Endodermal cell (in vitro differentiated cells): ENCODE results near the gene PDE4D. TPM values are rescaled to one million over a fixed set of nuclear protein-coding genes. Genes with fewer than 3 reads are reported as not detected.
A peak's percentile ranks its signal among the peaks of the same experiment; 100 is the strongest.

Source experiments
- DNase-seq: peaks from one replicate; pipeline ENCODE4 v3.0.0-alpha.2; 2017
- H3K27ac ChIP-seq: 2 replicates; pipeline ENCODE4 v1.5.1; 2013; ENCODE audit warnings: mild to moderate bottlenecking, low read depth, low read length, moderate library complexity
- H3K27me3 ChIP-seq: 2 replicates; pipeline ENCODE4 v1.6.1; 2013; ENCODE audit warnings: mild to moderate bottlenecking, low read length, moderate library complexity; ENCODE audit not compliant: insufficient read depth, control insufficient read depth, poor library complexity, severe bottlenecking
- H3K36me3 ChIP-seq: 2 replicates; pipeline ENCODE4 v1.7.0; 2013; ENCODE audit warnings: mild to moderate bottlenecking, low read length, moderate library complexity; ENCODE audit not compliant: control insufficient read depth, insufficient read depth
- H3K4me1 ChIP-seq: one replicate; pipeline ENCODE4 v1.7.0; 2013; ENCODE audit warnings: low read length; ENCODE audit not compliant: control insufficient read depth, insufficient read depth
- H3K4me3 ChIP-seq: 2 replicates; pipeline ENCODE4 v1.5.1; 2013; ENCODE audit warnings: mild to moderate bottlenecking, low read length, moderate library complexity
- H3K9ac ChIP-seq: 2 replicates; pipeline ENCODE4 v1.6.1; 2013; ENCODE audit warnings: mild to moderate bottlenecking, low read length, moderate library complexity; ENCODE audit not compliant: poor library complexity, severe bottlenecking; ENCODE audit errors: extremely low read depth
- H3K9me3 ChIP-seq: 2 replicates; pipeline ENCODE4 v1.6.1; 2013; ENCODE audit warnings: mild to moderate bottlenecking, low read length, moderate library complexity; ENCODE audit not compliant: control insufficient read depth
- H3K27ac Mint-ChIP-seq: 2 replicates; pipeline ENCODE4 v1.8.0; 2020; ENCODE audit warnings: mixed read lengths
- H3K27me3 Mint-ChIP-seq: 2 replicates; pipeline ENCODE4 v1.8.0; 2021; ENCODE audit warnings: mild to moderate bottlenecking, mixed read lengths; ENCODE audit not compliant: insufficient read depth
- H3K36me3 Mint-ChIP-seq: 2 replicates; pipeline ENCODE4 v1.8.0; 2020; ENCODE audit warnings: low read depth, mixed read lengths
- H3K4me1 Mint-ChIP-seq: 2 replicates; pipeline ENCODE4 v1.8.0; 2020; ENCODE audit warnings: mixed read lengths
- H3K4me3 Mint-ChIP-seq: 2 replicates; pipeline ENCODE4 v1.8.0; 2020; ENCODE audit warnings: mild to moderate bottlenecking, moderate library complexity, mixed read lengths
- H3K9me3 Mint-ChIP-seq: 2 replicates; pipeline ENCODE4 v1.8.0; 2020; ENCODE audit warnings: mild to moderate bottlenecking, mixed read lengths
- WGBS, 2 experiments: methylation state at CpG; one replicate each; pipeline versions ENCODE4 v1.1.5 to v1.1.7; 2013; ENCODE audit warnings: missing lambda C conversion rate in 2 of 2, mixed read lengths in 1 of 2; ENCODE audit not compliant: insufficient coverage in 1 of 2, insufficient read length in 1 of 2; 5-methylcytosine and 5-hydroxymethylcytosine counted together
- total RNA-seq, 2 donors: library from RNA; stranded (reverse); fragmentation: NEBNext Ultra II Directional in 1 of 2; extraction: Animal tissue kit (Norgen Biotek cat#: 25700) in 1 of 2; gene quantifications; 2 replicates in 1 of 2; 3 replicates in 1 of 2; pipeline ENCODE4 v1.2.1, GENCODE V29; 2021
- TF ChIP-seq, protein P1 (sequence below): fragments of 200-600 bp; sonication (generic); conservative IDR thresholded peaks from 2 replicates; pipeline ENCODE4 v1.5.0; 2021; ENCODE audit warnings: antibody characterized with exemption, mild to moderate bottlenecking

PDE4D gene
- total RNA-seq, 2 donors from 2014 or later, result 9.2 to 11.4 TPM

DNA sequence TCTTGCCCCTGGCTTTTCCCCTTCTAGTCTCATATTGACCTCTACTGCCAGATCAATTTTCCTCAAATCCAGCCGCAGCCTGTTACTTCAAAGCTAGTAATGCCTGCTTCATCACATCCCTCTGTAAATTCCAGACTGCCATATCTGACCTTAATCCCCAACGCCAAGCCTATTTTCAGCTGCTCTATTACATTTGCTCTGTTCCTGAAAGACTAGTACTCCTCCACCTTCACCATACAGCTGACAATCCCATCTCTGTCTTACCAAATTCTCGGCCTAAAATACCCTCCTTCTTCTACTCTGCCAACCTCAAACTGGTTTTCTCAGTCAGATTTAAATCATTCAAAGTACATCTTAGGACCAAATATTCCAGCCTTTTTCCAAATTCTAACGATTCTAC lies 890.4 kb downstream of the PDE4D start:
- no peaks in the 10 kb centered on the region for H3K27me3 Mint-ChIP-seq
- H3K9me3 ChIP-seq, result no peaks in the 10 kb centered on the region
- no peaks in the 10 kb centered on the region for H3K27me3 ChIP-seq
- H3K4me1 ChIP-seq, result no peaks in the 10 kb centered on the region
- H3K4me1 Mint-ChIP-seq, result peaks cover 54% of the 10 kb centered on the region
- peaks cover 2% of the 10 kb centered on the region for H3K9me3 Mint-ChIP-seq
- 84 to 92% methylated on average over 4 of the region's 4 CpGs for WGBS, 2 experiments
- TF ChIP-seq, protein P1, sequence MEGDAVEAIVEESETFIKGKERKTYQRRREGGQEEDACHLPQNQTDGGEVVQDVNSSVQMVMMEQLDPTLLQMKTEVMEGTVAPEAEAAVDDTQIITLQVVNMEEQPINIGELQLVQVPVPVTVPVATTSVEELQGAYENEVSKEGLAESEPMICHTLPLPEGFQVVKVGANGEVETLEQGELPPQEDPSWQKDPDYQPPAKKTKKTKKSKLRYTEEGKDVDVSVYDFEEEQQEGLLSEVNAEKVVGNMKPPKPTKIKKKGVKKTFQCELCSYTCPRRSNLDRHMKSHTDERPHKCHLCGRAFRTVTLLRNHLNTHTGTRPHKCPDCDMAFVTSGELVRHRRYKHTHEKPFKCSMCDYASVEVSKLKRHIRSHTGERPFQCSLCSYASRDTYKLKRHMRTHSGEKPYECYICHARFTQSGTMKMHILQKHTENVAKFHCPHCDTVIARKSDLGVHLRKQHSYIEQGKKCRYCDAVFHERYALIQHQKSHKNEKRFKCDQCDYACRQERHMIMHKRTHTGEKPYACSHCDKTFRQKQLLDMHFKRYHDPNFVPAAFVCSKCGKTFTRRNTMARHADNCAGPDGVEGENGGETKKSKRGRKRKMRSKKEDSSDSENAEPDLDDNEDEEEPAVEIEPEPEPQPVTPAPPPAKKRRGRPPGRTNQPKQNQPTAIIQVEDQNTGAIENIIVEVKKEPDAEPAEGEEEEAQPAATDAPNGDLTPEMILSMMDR, result no peak
- no peak for DNase-seq
- H3K27ac Mint-ChIP-seq, result no peak overlapping the region
- H3K4me3 Mint-ChIP-seq, result no peak overlapping the region
- H3K4me3 ChIP-seq, result no peak overlapping the region
- no peaks in the 10 kb centered on the region for H3K36me3 Mint-ChIP-seq
- H3K27ac ChIP-seq, result no peak overlapping the region
- no peaks in the 10 kb centered on the region for H3K36me3 ChIP-seq
- H3K9ac ChIP-seq, result no peak overlapping the region

DNA sequence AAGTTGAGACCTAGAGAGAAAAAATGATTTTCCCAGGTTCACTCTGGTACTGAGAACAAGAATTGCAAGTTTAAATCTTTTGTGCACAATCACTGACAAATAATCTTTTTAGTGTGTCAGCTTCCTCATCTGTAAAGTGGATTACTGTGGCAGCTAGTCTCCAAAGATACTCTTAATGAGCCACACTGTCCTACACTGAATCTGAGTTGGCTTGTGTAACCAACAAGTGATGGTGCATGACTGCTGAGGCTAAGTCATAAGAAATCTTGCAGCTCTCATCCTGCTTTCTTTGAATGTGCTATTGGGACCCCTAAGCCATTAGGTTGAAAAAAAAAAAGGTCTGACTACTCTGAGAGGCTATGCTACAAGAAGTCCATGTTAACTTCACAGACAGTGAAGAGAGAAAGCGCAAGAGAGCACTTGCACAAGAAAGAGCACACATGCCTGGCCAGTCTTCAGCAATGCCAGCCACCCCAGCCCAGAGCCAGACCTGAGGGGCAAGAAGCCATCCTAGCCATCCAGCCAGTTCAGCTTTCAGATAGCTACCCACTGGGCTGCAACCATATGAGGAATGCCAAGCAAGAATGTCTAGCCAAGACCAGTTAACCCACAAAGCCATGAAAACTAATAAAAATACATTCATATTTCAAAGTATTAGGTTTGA lies 891.2 kb downstream of the PDE4D start:
- Histone ChIP-seq H3K4me1 (no peaks in the 10 kb centered on the region), H3K27ac (no peak overlapping the region), H3K9me3 (no peaks in the 10 kb centered on the region), H3K4me3 (no peak overlapping the region), H3K27me3 (no peaks in the 10 kb centered on the region), H3K9ac (no peak overlapping the region), H3K36me3 (no peaks in the 10 kb centered on the region)
- Mint-ChIP-seq H3K4me1 (peaks cover 54% of the 10 kb centered on the region), H3K27me3 (no peaks in the 10 kb centered on the region), H3K4me3 (no peak overlapping the region), H3K9me3 (peaks cover 2% of the 10 kb centered on the region), H3K36me3 (no peaks in the 10 kb centered on the region), H3K27ac (no peak overlapping the region)
- DNase-seq, result no peak
- WGBS, 2 experiments, result 93 to 100% methylated on average over 1 of the region's 1 CpG
- TF ChIP-seq, protein P1, result no peak

DNA sequence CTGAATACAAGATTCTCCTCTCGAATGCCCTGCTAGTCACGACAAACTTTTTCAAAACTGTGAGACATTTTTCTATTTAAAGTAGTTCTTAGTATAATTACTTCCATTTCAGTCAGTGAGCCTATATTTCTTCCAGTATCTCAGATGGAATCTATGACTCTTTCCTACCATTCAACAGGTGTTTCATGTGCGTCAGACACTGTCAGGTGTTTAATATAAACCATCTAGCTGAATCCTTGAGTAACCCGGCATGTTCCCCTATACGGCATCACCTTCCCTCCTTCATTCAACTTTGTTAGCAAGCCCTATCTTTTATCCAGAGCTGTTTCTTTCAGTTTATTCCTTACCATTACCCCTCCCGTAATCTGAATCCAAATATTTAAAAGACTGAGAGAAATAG lies 891.8 kb downstream of the PDE4D start:
- Histone ChIP-seq H3K27me3 (no peaks in the 10 kb centered on the region), H3K4me3 (no peak overlapping the region), H3K27ac (no peak overlapping the region), H3K9me3 (no peaks in the 10 kb centered on the region), H3K9ac (no peak overlapping the region), H3K36me3 (no peaks in the 10 kb centered on the region), H3K4me1 (no peaks in the 10 kb centered on the region)
- peaks cover 2% of the 10 kb centered on the region for H3K9me3 Mint-ChIP-seq
- H3K4me1 Mint-ChIP-seq, result peaks cover 54% of the 10 kb centered on the region
- TF ChIP-seq, protein P1, result no peak
- H3K4me3 Mint-ChIP-seq, result no peak overlapping the region
- no peaks in the 10 kb centered on the region for H3K27me3 Mint-ChIP-seq
- peak overlapping the region; percentile 44 for H3K27ac Mint-ChIP-seq
- no peaks in the 10 kb centered on the region for H3K36me3 Mint-ChIP-seq
- WGBS, 2 experiments, result 81 to 93% methylated on average over 5 to 6 of the region's 6 CpGs
- no peak for DNase-seq
